CD4-positive, alpha-beta T cell (primary cell): ENCODE data around the gene LAPTM4A. TPM values are rescaled to one million over a fixed set of nuclear protein-coding genes. Genes with fewer than 3 reads are reported as not detected.

Experiments used
- ATAC-seq: fragments of 200-7000 bp; cut with Tn5 transposase; one replicate; pipeline ENCODE4 v1.10.0; 2022; ENCODE audit warnings: mild to moderate bottlenecking; ENCODE audit not compliant: poor library complexity
- CTCF ChIA-PET: fragments of 350-600 bp; sonication (Branson Sonifier 250); formaldehyde crosslinking; loops from one replicate; lab custom pipeline; 2021; ENCODE audit warnings: antibody characterized with exemption, inconsistent platforms; lab: Charles Lee
- POLR2A ChIA-PET: fragments of 350-600 bp; sonication (Branson Sonifier 250); formaldehyde crosslinking; loops from one replicate; lab custom pipeline; 2021; ENCODE audit warnings: antibody characterized with exemption, inconsistent platforms; lab: Charles Lee
- DNase-seq, 14 experiments: peaks; one replicate each; pipeline ENCODE4 v3.0.0-alpha.2; 2013 to 2020; ENCODE audit warnings: mixed read lengths in 2 of 14
- H3K27ac ChIP-seq, 2 donors: one replicate each; pipeline versions ENCODE4 v1.5.1 to v1.7.0; 2013; ENCODE audit warnings: low read length in 2 of 2, low read depth in 1 of 2, mild to moderate bottlenecking in 1 of 2
- H3K27me3 ChIP-seq, 2 experiments: 1 replicate in 1 of 2; 2 replicates in 1 of 2; pipeline versions ENCODE4 v1.6.1 to v1.7.0; 2013; ENCODE audit warnings: low read length in 2 of 2, control low read depth in 1 of 2, mild to moderate bottlenecking in 1 of 2, moderate library complexity in 1 of 2; ENCODE audit not compliant: insufficient read depth in 2 of 2, control insufficient read depth in 1 of 2
- H3K36me3 ChIP-seq: one replicate; pipeline ENCODE4 v1.6.1; 2013; ENCODE audit warnings: low read length, control low read depth; ENCODE audit not compliant: insufficient read depth
- H3K4me1 ChIP-seq: one replicate; pipeline ENCODE4 v1.6.1; 2013; ENCODE audit warnings: low read length, control low read depth; ENCODE audit not compliant: insufficient read depth
- H3K4me3 ChIP-seq: one replicate; pipeline ENCODE4 v1.5.1; 2013; ENCODE audit warnings: mild to moderate bottlenecking, low read length, moderate library complexity
- H3K9me3 ChIP-seq, 2 experiments: 1 replicate in 1 of 2; 2 replicates in 1 of 2; pipeline versions ENCODE4 v1.6.1 to v1.7.0; 2013; ENCODE audit warnings: low read length in 2 of 2, mild to moderate bottlenecking in 2 of 2, control low read depth in 1 of 2, moderate library complexity in 1 of 2; ENCODE audit not compliant: control insufficient read depth in 1 of 2, insufficient read depth in 1 of 2
- H3K27ac Mint-ChIP-seq: one replicate; pipeline ENCODE4 v1.8.0; 2020; ENCODE audit warnings: mixed read lengths
- H3K27me3 Mint-ChIP-seq: one replicate; pipeline ENCODE4 v1.8.0; 2021; ENCODE audit warnings: mixed read lengths
- H3K36me3 Mint-ChIP-seq: one replicate; pipeline ENCODE4 v1.8.0; 2021; ENCODE audit warnings: low read depth, mixed read lengths
- H3K4me1 Mint-ChIP-seq: one replicate; pipeline ENCODE4 v1.8.0; 2021; ENCODE audit warnings: low read depth, mixed read lengths
- H3K4me3 Mint-ChIP-seq: one replicate; pipeline ENCODE4 v1.8.0; 2020; ENCODE audit warnings: mild to moderate bottlenecking, mixed read lengths
- H3K9me3 Mint-ChIP-seq: one replicate; pipeline ENCODE4 v1.8.0; 2020; ENCODE audit warnings: mixed read lengths
- CTCF ChIP-seq: fragments of 200-600 bp; IDR thresholded peaks from one replicate; pipeline ENCODE4 v1.8.0; 2022; ENCODE audit warnings: antibody characterized with exemption, mild to moderate bottlenecking
- intact Hi-C, 2 experiments: fragments of 100-400 bp; cut with DNase I in 1 of 2; cut with micrococcal nuclease in 1 of 2; formaldehyde crosslinking; loops; one replicate each; pipeline versions ENCODE4 v1.15.1 to v1.9.0; 2023 to 2025; cut with DNase I, micrococcal nuclease
- total RNA-seq, 174 experiments: library from RNA in 2 of 174; stranded (reverse) in 2 of 174; gene quantifications; one replicate each; pipeline ENCODE4 v1.2.3 and lab custom pipeline; 2021 to 2026

The LAPTM4A gene
- total RNA-seq, 2 experiments from 2014 or later: 59.4 to 62.0 TPM

GRCh38 chr2:20011276-20012031, 40.0 kb downstream of the LAPTM4A start:
- CTCF ChIA-PET: interaction anchor here (1.2 kb wide), 1 partner anchor 54 kb away, joined by 3 read pairs; no protein-coding TSS in a partner anchor
- H3K36me3 Mint-ChIP-seq: no peaks in the 10 kb centered on the region
- intact Hi-C loops: no loop called here
- peaks cover 14% of the 10 kb centered on the region for H3K4me1 Mint-ChIP-seq
- Histone ChIP-seq H3K4me3 (no peak overlapping the region), H3K27ac (no peak overlapping the region), H3K27me3 (peaks cover 12 to 28% of the 10 kb centered on the region in 2 experiments), H3K36me3 (no peaks in the 10 kb centered on the region), H3K4me1 (peaks cover 14% of the 10 kb centered on the region), H3K9me3 (peaks cover 0 to 4% of the 10 kb centered on the region in 2 experiments)
- POLR2A ChIA-PET: no interaction called here
- no peak overlapping the region for H3K27ac Mint-ChIP-seq
- H3K4me3 Mint-ChIP-seq: peak overlapping the region; percentile 83
- no peak for DNase-seq
- ATAC-seq: no peak
- no peak for TF ChIP-seq CTCF
- peaks cover 70% of the 10 kb centered on the region for H3K27me3 Mint-ChIP-seq
- H3K9me3 Mint-ChIP-seq: no peaks in the 10 kb centered on the region

- Mint-ChIP-seq H3K36me3 (no peaks in the 10 kb centered on the region), H3K27me3 (peaks cover 66% of the 10 kb centered on the region), H3K4me3 (no peak overlapping the region), H3K9me3 (no peaks in the 10 kb centered on the region), H3K27ac (no peak overlapping the region), H3K4me1 (peaks cover 14% of the 10 kb centered on the region)
- Histone ChIP-seq H3K4me1 (peaks cover 14% of the 10 kb centered on the region), H3K27ac (no peak overlapping the region), H3K36me3 (no peaks in the 10 kb centered on the region), H3K4me3 (no peak overlapping the region), H3K9me3 (peaks cover 0 to 4% of the 10 kb centered on the region in 2 experiments), H3K27me3 (peaks cover 12 to 28% of the 10 kb centered on the region in 2 experiments)
- CTCF ChIA-PET: no interaction called here
- DNase-seq (no peak), ATAC-seq (no peak)
- intact Hi-C loops: no loop called here
- POLR2A ChIA-PET: no interaction called here
- TF ChIP-seq CTCF: no peak
These were observed 42.7 kb downstream of the LAPTM4A start for GRCh38 chr2:20008703-20009102.

- H3K9me3 Mint-ChIP-seq: no peaks in the 10 kb centered on the region
- H3K4me1 ChIP-seq: no peaks in the 10 kb centered on the region
- H3K4me3 Mint-ChIP-seq: no peak overlapping the region
- H3K4me1 Mint-ChIP-seq: no peaks in the 10 kb centered on the region
- ATAC-seq (no peak), DNase-seq (no peak)
- no peaks in the 10 kb centered on the region for H3K36me3 ChIP-seq
- H3K27ac ChIP-seq: no peak overlapping the region
- peaks cover 61% of the 10 kb centered on the region for H3K27me3 Mint-ChIP-seq
- H3K4me3 ChIP-seq: no peak overlapping the region
- ChIA-PET POLR2A (no interaction called here), CTCF (no interaction called here)
- no peaks in the 10 kb centered on the region for H3K9me3 ChIP-seq
- intact Hi-C loops: no loop called here
- no peak overlapping the region for H3K27ac Mint-ChIP-seq
- peaks cover under 1 to 10% of the 10 kb centered on the region in 2 experiments for H3K27me3 ChIP-seq
- no peaks in the 10 kb centered on the region for H3K36me3 Mint-ChIP-seq
- TF ChIP-seq CTCF: no peak
These were observed 45.4 kb downstream of the LAPTM4A start for GRCh38 chr2:20005891-20006470.
